HepG2 (cell line): ENCODE data around the gene MXI1. TPM values are rescaled to one million over a fixed set of nuclear protein-coding genes. Genes with fewer than 3 reads are reported as not detected.

Source experiments
- ATAC-seq: fragments of 200-7000 bp; cut with Tn5 transposase; 3 replicates; pipeline ENCODE4 v1.9.1; 2020; ENCODE audit warnings: mild to moderate bottlenecking, moderate library complexity
- BruUV-seq: library from RNA; stranded (reverse); fragments of 400-500 nt; replicated peaks from 2 replicates; lab custom pipeline; 2021; lab: Mats Ljungman, UMichigan
- CTCF ChIA-PET: fragments of 300-600 bp; formaldehyde crosslinking; extraction: SDS; loops from one replicate; lab custom pipeline; 2021; ENCODE audit warnings: low total read pairs, inconsistent platforms, low intra/inter-chr PET ratio; lab: Yijun Ruan, JAX
- POLR2A ChIA-PET: fragments of 350-600 bp; sonication (Branson Sonifier 250); formaldehyde crosslinking; loops from one replicate; lab custom pipeline; 2020; ENCODE audit warnings: antibody characterized with exemption, inconsistent platforms; lab: Yijun Ruan, JAX
- DNase-seq: peaks from one replicate; pipeline ENCODE4 v3.0.0-alpha.2; 2015; ENCODE audit warnings: low spot score
- FAIRE-seq: peaks from 3 replicates; lab custom pipeline; 2011; peaks lifted over from hg19 to GRCh38; lab: Jason Lieb, UNC
- H2AFZ ChIP-seq: one replicate; pipeline ENCODE4 v1.6.1; 2011; ENCODE audit warnings: low read length, inconsistent platforms
- H3K27ac ChIP-seq: fragments of 300-600 bp; 3 replicates; pipeline ENCODE4 v1.8.0; 2011; ENCODE audit warnings: mixed run types, mild to moderate bottlenecking, mixed read lengths, low read length, inconsistent platforms; ENCODE audit not compliant: insufficient read depth; ENCODE audit errors: extremely low read length
- H3K27me3 ChIP-seq, 2 experiments: fragments of 200-600 bp in 1 of 2; 2 replicates in 1 of 2; 3 replicates in 1 of 2; pipeline versions ENCODE4 v1.6.0 to v1.8.0; 2011; ENCODE audit warnings: low read length in 2 of 2, mild to moderate bottlenecking in 2 of 2, moderate library complexity in 2 of 2, inconsistent platforms in 1 of 2; ENCODE audit not compliant: insufficient read depth in 2 of 2, control insufficient read depth in 1 of 2
- H3K36me3 ChIP-seq, 2 experiments: fragments of 200-600 bp in 1 of 2; replicated peaks in 1 of 2; 2 replicates in 1 of 2; 3 replicates in 1 of 2; pipeline versions ENCODE4 v1.5.1 to v1.8.0; 2011; ENCODE audit warnings: low read length in 2 of 2, inconsistent platforms in 1 of 2; ENCODE audit not compliant: insufficient read depth in 2 of 2, control insufficient read depth in 1 of 2
- H3K4me1 ChIP-seq: 2 replicates; pipeline ENCODE4 v1.5.1; 2012; ENCODE audit warnings: low read length, inconsistent platforms; ENCODE audit not compliant: insufficient read depth
- H3K4me2 ChIP-seq: 2 replicates; pipeline ENCODE4 v1.6.0; 2011; ENCODE audit warnings: low read depth, low read length, inconsistent platforms
- H3K4me3 ChIP-seq, 3 experiments: fragments of 200-600 bp in 1 of 3; sonication (generic), shearing (Covaris generic) in 1 of 3; replicated peaks in 1 of 3; 2 replicates each; pipeline ENCODE4 v1.5.1; 2011 to 2016; ENCODE audit warnings: low read length in 3 of 3, inconsistent platforms in 2 of 3, low read depth in 2 of 3, mild to moderate bottlenecking in 2 of 3, control low read depth in 1 of 3, mixed read lengths in 1 of 3; ENCODE audit not compliant: insufficient read depth in 1 of 3
- H3K79me2 ChIP-seq: one replicate; pipeline ENCODE4 v1.6.1; 2011; ENCODE audit warnings: low read length, inconsistent platforms; ENCODE audit not compliant: insufficient read depth
- H3K9ac ChIP-seq: 2 replicates; pipeline ENCODE4 v1.6.0; 2011; ENCODE audit warnings: mild to moderate bottlenecking, low read depth, low read length, inconsistent platforms; ENCODE audit not compliant: insufficient read depth
- H3K9me3 ChIP-seq: 2 replicates; pipeline ENCODE4 v1.5.1; 2012; ENCODE audit warnings: mild to moderate bottlenecking, low read length
- H4K20me1 ChIP-seq: 2 replicates; pipeline ENCODE4 v1.6.0; 2011; ENCODE audit warnings: inconsistent platforms, mild to moderate bottlenecking, low read length, moderate library complexity; ENCODE audit not compliant: insufficient read depth
- HDAC1 ChIP-seq: sonication (generic); formaldehyde crosslinking; IDR thresholded peaks from 2 replicates; pipeline ENCODE4 v1.5.1; 2020; ENCODE audit warnings: mild to moderate bottlenecking, missing genetic modification reagents
- IKZF1 ChIP-seq: fragments of 450-650 bp; IDR thresholded peaks from 2 replicates; pipeline ENCODE4 v1.7.1; 2016
- PTBP1 ChIP-seq: fragments of 200-400 bp; formaldehyde crosslinking; IDR thresholded peaks from 2 replicates; pipeline ENCODE4 v1.6.1; 2018; ENCODE audit warnings: low read length, low read depth; ENCODE audit not compliant: poor library complexity, severe bottlenecking
- REL ChIP-seq: sonication (generic); formaldehyde crosslinking; conservative IDR thresholded peaks from 2 replicates; pipeline ENCODE4 v1.8.0; 2022; ENCODE audit warnings: mild to moderate bottlenecking, missing genetic modification reagents, moderate library complexity
- TFAP4 ChIP-seq: sonication (generic); IDR thresholded peaks from 2 replicates; pipeline ENCODE4 v1.6.1; 2016; ENCODE audit warnings: low read depth, borderline replicate concordance
- ZFY ChIP-seq: sonication (generic); formaldehyde crosslinking; IDR thresholded peaks from 2 replicates; pipeline ENCODE4 v1.4.0; 2020; ENCODE audit warnings: missing genetic modification reagents
- ZNF275 ChIP-seq: sonication (generic); formaldehyde crosslinking; IDR thresholded peaks from 2 replicates; pipeline ENCODE4 v1.8.0; 2022; ENCODE audit warnings: missing genetic modification reagents, mild to moderate bottlenecking, inconsistent platforms, borderline replicate concordance
- ZSCAN30 ChIP-seq: sonication (generic); formaldehyde crosslinking; IDR thresholded peaks from 2 replicates; pipeline ENCODE4 v1.5.0; 2020; ENCODE audit warnings: mild to moderate bottlenecking, missing genetic modification reagents
- WGBS: methylation state at CpG from one replicate; pipeline ENCODE4 v1.1.6; 2017; ENCODE audit warnings: low lambda C conversion rate; 5-methylcytosine and 5-hydroxymethylcytosine counted together
- in situ Hi-C: cut with HindIII; loops from 2 replicates; pipeline ENCODE4 v1.10.0; 2017; ENCODE audit warnings: low pct_unique_long_range_greater_than_20kb; ENCODE audit not compliant: extremely low pct_ligation_motif_present
- intact Hi-C: fragments of 100-400 bp; cut with micrococcal nuclease; formaldehyde crosslinking; loops from one replicate; pipeline ENCODE4 v1.10.0; 2022; ENCODE audit not compliant: unreplicated experiment
- polyA plus RNA-seq, 8 experiments: library from polyadenylated mRNA; depleted of rRNA in 3 of 8; stranded (reverse) in 7 of 8; unstranded in 1 of 8; fragments of >200 nt; fragmentation: Illumina TruSeq in 4 of 8; extraction: Trizol in 4 of 8; gene quantifications; 2 replicates each; pipeline versions ENCODE4 v1.2.1 to v1.2.3, GENCODE V29; 2011 to 2016; ENCODE audit warnings: low read depth in 4 of 8, missing spikeins in 1 of 8, mixed read lengths in 1 of 8; ENCODE audit not compliant: insufficient read depth in 1 of 8
- total RNA-seq, 5 experiments: library from RNA; depleted of rRNA; stranded (reverse); fragments of >200 nt; fragmentation: Illumina TruSeq; extraction: Trizol; gene quantifications; 2 replicates each; pipeline ENCODE4 v1.2.3, GENCODE V29; 2016; ENCODE audit warnings: low read depth in 1 of 5

Gene MXI1
- total and polyA plus RNA-seq, 2 of the 13 experiments (the other 11 are each of a cell fraction or from before 2014, with no cell fraction given), result 6.6 to 22.0 TPM

GRCh38 chr10:110229155-110229554 is 21.8 kb downstream of the MXI1 start (continued):
- TF ChIP-seq REL (CRISPR knock-in tag), result no peak

- H3K9me3 ChIP-seq, result no peaks in the 10 kb centered on the region
- no peak for FAIRE-seq
- H3K4me1 ChIP-seq, result no peaks in the 10 kb centered on the region
- no peak for ATAC-seq
- peaks cover 7 to 13% of the 10 kb centered on the region in 2 experiments; a peak in 4 of 5 replicates for H3K36me3 ChIP-seq
- no peak overlapping the region for H3K27ac ChIP-seq
- BruUV-seq, result no TSS peak
- H4K20me1 ChIP-seq, result peaks cover 2% of the 10 kb centered on the region; the same call in 1 of the 2 replicates
- CTCF ChIA-PET, result no interaction called here
- no peak for DNase-seq
- no peak overlapping the region for H3K4me2 ChIP-seq
- 91% methylated on average over 1 of the region's 1 CpG for WGBS
- no peaks in the 10 kb centered on the region for H3K27me3 ChIP-seq
- no peak overlapping the region for H3K9ac ChIP-seq
- TF ChIP-seq IKZF1, result no peak
- no peak for TF ChIP-seq TFAP4
- TF ChIP-seq ZSCAN30 (CRISPR knock-in tag), result no peak
- no peak for TF ChIP-seq HDAC1 (CRISPR knock-in tag)
- no peak for TF ChIP-seq ZFY (CRISPR knock-in tag)
- TF ChIP-seq PTBP1, result no peak
- no peak for TF ChIP-seq ZNF275 (CRISPR knock-in tag)
- POLR2A ChIA-PET, result no interaction called here
- in situ Hi-C loops, result no loop called here
- no peaks in the 10 kb centered on the region for H3K79me2 ChIP-seq
- intact Hi-C loops, result no loop called here
- no peak overlapping the region for H2AFZ ChIP-seq
- no peak overlapping the region for H3K4me3 ChIP-seq
Measured at GRCh38 chr10:110233846-110234245, 26.4 kb downstream of the MXI1 start.
